ENCODE measurements around the gene GCNT4.
A peak's percentile ranks its signal among the peaks of the same experiment; 100 is the strongest.

GCNT4 gene

DNA sequence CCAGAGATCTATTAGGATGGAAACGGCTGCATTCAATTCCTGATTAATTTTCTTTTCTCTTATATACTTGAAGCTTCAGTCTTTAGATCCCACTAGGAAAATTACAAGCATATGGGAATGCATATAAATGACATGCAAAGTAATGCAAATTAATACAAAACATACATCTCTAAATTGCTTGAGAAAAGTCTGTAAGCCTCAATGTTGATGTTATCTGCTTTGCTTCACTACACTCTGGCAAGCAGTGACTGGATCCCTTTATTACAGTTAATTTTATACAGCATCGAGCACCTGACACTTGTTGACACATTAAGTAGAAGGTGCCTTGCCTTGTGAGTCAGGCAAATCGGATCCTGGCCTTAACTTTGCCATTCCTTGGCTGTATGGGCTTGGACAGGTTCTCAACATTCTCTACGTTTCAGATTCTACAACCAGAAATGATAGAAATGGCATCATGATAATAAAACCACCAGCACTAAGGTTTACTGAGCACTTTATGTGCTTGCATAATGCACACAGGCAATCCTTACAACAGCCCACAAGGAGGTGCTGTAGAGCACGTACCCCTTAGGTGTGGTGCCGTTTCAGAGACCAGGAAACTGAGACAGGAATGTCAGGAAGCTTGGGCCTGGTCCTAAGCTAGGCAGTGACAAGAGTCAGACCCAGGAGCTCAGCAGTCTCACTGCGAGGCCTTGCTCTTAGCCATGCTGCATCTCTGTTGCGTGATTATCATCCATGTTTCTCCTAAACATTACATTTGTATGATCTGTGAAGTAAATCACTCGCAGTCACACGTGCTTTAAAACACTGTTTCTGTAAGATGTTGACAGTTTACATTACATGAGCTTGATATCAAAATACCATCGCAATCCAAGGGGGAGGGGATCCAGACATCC, 2.7 kb downstream of the GCNT4 start:
- DNase-seq = peak; percentile 15

DNA sequence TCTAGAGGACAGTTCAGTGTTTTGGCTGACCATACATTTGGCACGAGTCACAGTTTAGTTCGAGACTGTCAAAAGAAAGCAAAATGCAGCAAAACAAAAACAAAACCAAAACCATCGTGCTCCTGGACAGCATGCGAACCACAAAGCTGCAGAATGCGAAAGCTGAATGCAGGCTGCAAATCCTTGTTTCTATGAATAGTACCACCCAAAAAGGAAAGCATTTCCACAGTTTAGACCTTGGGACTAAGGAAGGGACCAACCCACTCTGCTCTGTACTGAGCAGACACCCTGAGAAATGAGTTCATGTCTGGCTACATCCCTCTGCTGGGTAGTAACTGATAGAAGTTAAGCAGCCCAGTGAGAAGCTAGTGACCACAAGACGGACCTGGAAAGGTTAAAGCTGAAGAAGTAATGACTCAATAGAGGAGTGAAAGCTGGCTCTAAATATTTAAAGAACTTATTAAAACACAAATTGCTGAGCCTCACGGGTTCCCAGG, 3.9 kb downstream of the GCNT4 start:
- no peak for DNase-seq

DNA sequence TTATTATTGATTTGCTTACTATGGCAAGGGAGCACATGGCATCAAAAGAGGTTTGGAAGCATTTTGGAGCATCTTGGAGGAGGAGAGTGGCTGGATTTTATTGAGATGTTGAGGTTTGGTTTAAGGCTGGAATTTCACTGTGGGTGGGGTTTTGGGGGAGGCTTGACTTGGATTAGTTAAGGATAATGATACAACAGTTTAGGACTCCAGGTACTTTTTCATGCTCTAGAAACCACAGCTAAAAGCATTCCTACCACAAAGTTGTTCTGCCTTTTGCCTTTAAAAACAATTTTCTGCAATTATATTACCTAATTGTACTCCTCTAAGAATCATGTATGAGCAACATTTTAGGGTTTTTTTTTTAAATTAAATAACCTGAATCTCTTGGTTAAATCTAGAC, 5.0 kb downstream of the GCNT4 start:
- no peak for DNase-seq

DNA sequence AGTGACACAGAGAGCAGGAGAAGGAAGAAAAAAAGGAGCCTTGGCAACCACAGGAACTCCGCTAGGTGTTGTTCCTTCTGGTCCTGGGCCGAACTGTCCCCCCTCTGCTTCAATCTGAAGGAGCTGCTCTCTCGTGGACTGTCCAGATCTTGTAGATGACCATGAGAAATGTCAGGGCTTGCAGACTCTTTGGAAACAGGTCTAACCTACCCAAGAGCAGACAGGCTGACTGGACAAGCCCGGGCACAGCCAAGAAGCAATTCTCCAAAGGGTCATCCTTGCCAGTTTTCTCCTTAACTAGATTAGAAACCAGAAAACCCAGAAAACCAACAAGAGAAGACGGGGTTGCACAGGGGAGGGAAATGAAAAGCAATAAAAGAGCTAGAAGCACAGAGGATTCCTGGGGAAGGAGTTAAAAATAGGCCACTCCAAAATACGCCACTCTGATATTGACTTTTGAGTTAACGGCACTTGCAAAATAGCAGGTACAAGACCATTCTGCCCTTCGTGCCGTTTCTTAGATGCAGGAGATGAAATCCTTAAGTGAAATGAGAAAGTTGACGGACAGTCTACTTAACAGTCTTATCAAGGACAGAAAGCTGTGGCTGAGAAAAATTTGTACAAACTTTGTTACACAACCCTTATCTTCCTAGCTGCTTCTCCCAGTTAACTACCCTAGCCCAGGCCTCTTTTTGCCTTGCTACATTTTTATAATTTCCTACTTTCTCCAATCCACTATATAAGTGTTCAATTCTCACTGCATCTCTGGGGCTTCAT, 5.8 kb downstream of the GCNT4 start:
- no peak for DNase-seq

DNA sequence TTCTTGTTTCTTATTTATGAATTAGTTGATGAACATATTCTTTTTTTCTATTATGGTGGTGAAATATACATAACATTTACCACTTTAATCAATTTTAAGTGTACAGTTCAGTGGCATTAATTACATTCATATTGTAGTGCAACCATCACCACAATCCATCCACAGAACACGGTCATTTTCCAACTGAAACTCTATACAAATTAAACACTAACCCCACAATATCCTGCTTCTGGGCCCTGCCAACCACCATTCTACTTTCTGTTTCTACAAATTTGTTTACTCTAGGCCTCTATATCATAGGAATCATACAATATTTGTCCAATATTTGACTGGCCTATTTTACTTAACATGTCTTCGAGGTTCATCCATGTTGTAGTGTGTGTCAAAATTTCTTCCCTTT, 7.3 kb downstream of the GCNT4 start:
- no peak for DNase-seq

DNA sequence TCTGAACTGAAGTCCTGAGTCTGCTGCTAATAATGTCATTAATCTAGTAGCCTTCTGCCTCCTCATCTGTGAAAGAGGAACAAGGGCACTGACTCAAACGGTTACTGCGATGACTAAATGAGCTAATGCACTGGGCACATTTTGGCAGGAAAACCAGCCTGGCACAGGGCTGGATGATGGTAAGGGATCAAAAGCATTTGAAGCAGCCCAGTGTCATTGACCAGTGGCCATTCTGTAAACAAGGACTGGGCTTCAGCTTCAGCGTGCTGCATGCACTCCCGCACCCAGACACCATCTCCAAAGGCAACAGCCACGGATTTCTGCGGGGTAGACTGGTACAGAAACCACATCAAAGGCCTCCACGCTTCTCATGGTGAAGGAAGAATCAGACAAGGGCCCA, 8.0 kb downstream of the GCNT4 start:
- no peak for DNase-seq

DNA sequence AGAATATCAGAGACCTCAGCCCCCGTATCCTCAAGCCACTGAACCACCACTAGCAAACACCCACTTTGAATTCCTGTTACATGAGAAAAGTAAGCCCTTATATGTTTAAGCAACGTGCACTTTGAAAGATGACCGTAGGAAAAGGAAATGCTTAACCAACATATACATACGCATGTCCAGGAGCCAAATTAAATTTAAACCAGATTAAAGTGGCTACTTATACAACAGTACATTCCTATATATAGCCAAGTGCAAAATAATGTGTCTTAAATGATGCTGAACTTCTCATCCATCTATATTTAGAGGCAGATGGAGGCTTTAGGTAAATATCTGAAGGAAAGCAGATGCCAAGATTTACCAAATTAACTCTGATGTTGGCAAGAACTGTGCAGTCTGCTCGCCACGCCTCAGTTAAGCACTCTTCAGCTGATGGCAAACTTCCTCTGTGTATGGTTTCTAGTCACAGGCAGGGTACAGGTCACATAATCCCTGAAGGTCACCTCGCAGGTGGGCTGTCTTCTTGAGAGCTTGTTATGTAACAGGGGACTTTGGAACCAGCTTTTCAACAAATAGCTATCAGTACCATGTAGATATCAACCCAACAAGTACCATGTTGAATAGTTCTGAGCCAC, 8.6 kb downstream of the GCNT4 start:
- DNase-seq = no peak

DNA sequence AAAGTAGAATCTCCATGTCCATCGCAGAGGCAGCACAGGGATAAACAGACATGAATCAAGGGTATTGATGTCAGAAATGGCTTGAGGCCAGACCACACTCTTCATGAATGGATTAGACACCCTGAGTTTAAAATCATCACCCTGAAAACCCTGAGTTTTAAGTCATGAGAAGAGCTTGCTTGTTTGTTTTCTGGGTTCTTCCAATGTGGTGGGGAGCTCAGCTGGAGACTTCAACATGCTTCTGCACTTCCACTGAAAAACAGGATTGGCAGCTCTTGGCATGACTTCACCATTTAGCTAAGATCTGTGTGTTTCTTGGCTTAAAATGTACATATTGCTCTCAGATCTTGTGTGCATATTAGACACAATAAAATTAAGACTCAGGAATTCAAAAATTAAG, 9.8 kb downstream of the GCNT4 start:
- DNase-seq = no peak

DNA sequence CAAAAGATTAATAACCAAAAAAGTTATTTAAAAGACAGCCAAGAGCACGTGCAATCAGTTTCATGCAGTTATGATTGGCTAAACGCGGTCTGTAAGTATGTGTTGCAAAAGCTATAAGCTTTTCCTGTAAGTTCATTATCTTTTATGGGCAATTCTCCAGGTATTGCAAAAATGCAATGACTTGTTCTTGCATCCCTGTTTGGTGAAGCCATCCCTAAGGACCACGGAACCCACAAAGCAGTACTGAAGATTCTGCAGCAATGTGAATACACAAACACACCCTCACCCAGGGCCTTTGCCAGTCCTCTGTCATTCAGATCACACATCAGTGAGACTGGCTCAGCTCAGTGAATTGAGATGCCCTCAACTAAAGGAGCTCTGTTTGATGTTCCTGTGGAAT, 11.4 kb downstream of the GCNT4 start:
- no peak for DNase-seq

DNA sequence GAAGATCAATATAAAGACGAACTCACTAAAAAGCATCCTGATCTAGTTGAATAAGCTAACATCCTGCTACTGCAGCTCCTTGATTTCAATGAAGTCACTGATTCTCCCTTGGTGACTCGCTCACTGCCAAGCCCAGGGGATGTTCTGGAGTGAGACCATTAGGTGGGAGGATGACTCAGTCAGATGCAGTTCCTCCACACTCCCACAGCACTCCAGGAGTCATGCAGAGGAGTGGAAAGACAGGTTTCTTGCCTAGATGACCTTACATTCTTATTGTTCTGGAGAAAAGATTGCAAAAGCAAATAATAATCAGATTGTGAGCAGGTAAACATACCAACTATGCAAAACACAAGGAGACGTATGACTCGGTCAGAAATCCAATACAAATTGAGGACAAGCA, 15.3 kb downstream of the GCNT4 start:
- DNase-seq = peak; percentile 1

DNA sequence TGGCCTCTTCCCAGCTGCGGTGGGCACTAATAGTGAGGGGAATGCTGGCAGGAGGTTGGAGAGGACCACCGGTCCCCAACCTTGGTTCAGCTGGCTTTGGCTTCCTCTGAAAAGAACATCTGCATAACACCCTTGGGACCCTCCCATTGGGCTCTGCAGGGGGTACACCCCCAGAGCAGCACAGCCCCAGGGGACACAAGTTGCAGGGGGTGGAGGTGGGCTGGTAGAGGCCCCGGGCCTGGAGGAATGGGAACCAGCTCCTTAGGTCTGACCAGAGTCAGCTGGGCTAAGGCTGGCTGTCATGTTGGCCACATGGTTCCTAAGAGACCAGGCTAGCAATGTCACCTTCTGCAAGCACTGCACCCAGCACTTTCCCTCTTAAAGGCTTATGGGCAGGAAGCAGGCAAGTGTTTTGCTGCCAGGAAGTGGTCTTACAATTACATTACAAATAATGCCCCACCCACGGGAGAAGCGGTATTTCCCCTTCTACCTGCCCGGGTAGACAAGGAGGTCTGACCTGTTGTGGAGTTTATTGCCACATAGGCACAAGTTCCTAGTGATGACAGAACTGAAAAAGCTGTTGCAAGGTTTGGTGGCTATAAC, 18.1 kb downstream of the GCNT4 start:
- no peak for DNase-seq

DNA sequence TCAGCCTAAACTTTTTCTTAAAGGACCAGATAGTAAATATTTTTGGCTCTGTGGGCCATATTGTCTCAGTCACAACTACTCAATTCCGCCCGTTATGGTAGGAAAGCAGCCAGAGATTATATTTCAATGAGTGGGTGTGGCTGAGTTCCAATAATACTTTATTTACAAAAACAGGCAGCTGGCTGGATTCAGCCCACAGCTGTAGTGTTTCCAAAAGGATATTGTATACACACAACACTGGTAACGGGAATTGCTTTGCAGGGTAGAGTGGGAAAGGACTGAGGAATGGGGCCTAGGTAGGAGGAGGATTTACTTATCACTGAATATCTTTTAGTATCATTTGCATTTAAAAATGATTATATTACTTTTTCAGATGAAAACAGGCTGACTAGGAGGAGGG, 21.0 kb downstream of the GCNT4 start:
- DNase-seq = no peak

DNA sequence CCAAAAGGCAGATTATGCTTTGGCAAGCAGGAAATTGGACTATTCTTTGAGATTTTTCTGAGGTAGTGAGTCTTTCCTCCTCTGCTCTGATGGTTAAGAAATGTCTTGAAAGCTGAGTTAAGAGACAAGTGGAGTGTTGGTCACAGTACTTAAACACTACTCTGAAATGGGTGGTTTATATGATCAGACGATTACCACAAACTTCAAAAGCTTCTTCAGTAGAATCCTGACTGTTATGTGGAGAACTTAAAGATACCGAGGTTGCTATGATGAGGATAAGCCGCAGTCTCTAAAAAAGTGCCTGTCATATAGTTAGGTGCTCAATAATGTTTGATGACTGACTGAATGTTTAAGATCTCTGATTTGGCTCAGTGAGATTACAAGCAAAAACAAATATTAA, 24.3 kb downstream of the GCNT4 start:
- no peak for DNase-seq

DNA sequence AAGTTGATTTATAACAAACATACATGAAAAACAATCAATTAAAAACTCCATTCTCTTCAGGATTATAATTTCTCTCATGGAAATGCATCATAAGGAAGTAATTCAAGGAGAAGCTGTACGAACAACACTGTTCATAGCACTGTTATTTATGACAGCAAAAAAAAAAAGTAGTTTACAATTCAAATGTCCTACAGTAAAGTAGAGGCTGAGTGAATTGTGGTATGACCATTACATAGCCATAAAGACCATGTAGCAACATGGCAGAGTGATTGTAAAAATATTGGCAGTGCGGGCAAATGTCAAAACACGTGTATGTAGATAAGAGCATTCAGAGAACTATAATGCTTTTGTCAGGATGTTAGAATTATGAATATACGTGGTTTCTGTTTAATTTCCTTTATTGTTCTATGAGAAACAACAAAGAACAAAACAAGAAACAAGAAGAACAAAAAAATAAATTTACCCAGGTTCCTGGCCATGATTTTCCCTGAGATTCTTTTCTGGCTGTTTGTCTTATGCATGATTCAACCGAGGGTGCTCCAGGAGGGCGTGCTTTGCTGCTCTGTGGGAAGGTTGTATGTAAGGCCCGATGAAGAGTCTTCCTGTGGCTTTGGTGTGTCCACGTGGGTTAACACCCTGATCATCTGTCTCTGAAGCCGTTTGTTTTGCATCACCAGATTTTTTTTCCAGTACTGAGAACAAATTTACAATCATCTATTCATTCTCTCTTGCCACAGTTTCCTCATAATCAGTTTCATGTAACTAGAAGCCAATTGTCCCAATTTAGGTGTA, 28.8 kb downstream of the GCNT4 start:
- no peak for DNase-seq

DNA sequence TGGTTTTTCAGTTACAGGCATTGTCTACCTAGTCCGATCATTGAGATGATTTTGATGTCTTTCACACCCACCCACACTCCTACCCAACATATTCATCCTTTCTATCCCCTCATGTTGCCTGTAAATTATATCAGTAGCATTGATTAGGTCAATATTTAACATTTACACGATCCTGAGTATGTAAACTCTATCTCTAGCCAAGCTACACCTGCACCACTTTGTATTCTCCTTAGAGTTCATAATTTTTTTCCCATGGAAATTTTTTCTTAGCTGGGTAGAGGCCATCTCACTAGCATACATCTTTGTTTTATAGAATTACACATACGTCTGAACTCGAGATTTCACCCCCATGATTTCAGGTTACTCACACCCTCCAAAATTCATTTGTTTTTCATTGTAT, 30.6 kb downstream of the GCNT4 start:
- no peak for DNase-seq

DNA sequence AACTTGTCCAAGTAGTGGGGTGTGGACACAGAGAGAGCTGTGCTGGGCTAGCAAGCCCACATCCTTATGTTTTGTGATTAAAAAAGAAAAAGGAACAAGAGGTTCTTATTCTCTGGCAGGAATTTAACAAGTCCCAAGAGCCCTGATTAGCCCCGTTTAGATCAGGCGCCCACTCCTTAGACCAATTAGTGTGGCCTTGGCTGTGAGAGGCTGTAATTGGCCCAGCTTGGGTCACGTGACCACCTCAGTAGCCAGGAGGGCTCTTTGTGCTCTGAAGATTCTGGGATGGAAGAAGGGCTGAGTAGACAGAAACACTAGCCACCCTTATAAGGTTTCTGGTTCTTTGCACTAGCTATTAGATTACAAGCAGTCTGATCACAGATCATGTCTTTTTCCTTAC, 31.1 kb downstream of the GCNT4 start:
- DNase-seq = no peak

DNA sequence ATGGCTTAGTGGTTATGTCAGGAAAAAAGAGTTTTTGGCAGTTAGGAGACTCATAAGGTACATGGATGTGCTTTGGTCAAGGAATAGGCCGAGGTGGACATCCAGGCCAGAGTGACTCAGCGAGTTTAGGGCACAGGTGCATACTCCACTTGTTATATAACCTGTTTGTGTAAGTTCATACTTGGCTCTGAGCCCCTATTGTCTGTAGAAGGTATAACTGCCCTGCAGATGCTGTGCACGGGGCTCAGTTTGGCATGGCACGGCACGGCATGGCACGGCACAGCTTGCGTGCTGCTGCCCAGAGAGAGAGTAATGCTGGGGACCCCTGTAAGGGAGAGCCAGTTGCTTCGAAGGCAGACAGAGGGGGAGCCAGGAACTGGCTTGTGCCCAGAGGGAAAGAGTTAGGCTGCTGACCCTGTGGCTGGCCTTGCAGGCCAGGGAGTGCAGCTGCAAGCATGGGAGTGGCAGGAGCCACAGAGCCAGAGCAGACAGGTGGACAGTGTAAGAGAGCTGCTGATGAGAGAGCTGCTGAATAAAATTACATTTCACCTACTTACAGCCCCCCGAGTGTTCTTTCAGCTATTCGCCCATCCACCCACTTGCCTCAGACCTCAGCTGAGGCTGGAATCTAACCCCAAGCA, 32.2 kb downstream of the GCNT4 start:
- DNase-seq = no peak

DNA sequence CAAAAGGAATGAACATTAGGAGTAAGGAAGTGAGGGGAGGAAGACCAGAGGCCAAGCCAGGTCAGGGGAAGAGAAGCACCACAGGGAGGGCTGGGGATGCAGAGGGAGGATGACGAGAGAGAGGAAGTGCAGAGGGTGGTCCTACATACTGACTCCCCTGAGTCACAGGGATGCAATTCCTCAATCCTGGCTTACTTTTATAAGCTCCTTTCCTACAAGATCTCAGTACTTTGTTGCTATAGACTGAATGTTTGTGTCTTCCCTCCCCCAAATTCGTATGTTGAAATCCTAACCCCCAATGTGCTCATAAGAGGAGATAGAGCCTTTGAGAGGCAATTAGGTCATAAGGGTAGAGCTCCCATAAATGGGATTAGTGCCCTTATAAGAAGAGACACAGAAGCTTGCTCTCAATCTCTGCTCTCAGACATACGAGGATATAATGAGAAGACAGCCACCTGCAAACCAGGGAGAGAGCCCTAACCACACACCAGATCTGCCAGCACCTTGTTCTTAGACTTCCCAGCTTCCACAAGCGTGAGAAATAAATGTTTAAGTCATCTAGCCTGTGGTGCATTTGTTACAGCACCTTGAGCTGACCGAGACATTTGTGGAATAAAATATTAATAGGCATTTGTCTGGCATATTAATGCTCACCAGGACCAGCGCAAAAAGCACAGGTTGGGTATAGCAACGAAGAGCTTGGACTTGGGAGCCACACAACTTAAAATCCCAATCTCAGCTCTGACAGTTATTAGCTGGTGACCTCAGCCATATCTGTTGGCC, 33.4 kb downstream of the GCNT4 start:
- no peak for DNase-seq

DNA sequence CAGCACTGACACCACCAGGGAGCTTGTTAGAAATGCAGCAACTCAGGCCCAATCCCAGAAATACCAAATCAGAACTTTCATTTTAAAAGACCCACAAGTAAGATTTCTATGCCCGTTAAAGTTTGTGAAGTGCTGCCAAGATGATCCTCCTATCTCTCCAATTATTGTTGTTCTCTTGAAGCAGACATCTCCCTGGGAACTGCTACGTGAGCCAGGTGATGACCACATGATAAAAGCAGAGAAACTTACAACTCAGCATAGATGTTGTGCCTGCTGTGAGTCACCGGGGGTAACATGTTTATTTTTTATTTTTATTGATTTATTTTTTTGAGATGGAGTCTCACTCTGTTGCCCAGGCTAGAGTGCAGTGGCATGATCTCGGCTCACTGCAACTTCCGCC, 34.4 kb downstream of the GCNT4 start:
- DNase-seq = no peak

DNA sequence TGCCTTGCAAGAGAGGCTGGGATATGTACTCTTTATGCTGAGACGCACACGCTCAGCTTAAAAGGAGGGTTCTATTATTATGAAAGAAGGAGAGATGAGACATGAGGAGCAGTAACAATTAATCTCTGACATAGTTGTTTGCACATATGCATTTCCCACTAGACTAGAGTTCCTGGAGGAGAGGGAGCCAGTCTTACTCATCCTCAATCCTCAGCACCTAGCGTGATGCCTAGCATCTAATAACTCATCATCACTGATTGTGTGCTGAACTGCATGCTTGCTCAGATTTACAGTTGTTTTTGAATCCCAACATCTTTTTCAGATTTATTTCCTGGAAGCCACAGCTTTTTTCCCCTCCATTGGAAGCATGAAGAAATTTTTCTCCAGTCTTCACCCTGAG, 35.5 kb downstream of the GCNT4 start:
- no peak for DNase-seq

DNA sequence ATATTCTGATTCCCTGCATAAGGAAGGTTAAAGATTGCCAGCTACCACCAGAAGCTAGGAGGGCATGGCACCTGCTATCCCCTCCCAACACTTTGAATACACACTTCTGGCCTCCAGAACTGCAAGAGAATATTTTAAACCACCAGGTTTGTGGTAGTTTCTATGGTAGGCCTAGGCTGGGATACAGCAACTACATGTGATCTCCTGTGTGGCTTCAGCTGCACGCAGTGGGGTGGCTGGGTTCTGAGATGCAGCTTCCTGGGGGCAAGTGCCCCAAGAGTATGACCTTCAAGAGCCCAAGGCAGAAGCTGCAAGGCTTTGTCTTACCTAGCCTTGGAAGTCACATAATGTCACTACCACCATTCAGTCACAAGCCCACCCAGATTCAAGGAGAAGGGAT, 39.6 kb downstream of the GCNT4 start:
- DNase-seq = no peak

Data from NCI-H345 (cell line).